GM21360 (cell line): ENCODE results near the gene SPRED3.
"Not testable (repeated sequence)": the region's sequence is repeated elsewhere in the genome, so short reads cannot be mapped to it uniquely, and the experiment has no call there.

ENCODE experiments used
- ATAC-seq: cut with Tn5 transposase; IDR thresholded peaks from one replicate; pipeline ENCODE4 v1.9.1; 2021; ENCODE audit warnings: mild to moderate bottlenecking, moderate library complexity; ENCODE audit not compliant: unreplicated experiment

SPRED3 gene

GRCh38 chr19:38389957-38390924 is 1.7 kb downstream of the SPRED3 start:
- ATAC-seq = no peak

- ATAC-seq = no peak
These were observed 3.5 kb downstream of the SPRED3 start for GRCh38 chr19:38391911-38392464.

GRCh38 chr19:38392707-38393308 is 4.3 kb downstream of the SPRED3 start:
- ATAC-seq = no peak

GRCh38 chr19:38394488-38394887 is 6.0 kb downstream of the SPRED3 start:
- ATAC-seq = no peak

- ATAC-seq = no peak
These were observed 7.1 kb downstream of the SPRED3 start for GRCh38 chr19:38395381-38396114.

GRCh38 chr19:38399081-38399480 is 10.6 kb downstream of the SPRED3 start:
- ATAC-seq = no peak

GRCh38 chr19:38399537-38399936 is 11.0 kb downstream of the SPRED3 start:
- ATAC-seq = no peak

GRCh38 chr19:38400361-38400760 is 11.9 kb downstream of the SPRED3 start:
- ATAC-seq = no peak

- no peak for ATAC-seq
These were observed 12.7 kb downstream of the SPRED3 start for GRCh38 chr19:38401148-38401547.

- ATAC-seq = no peak
These were observed 14.1 kb downstream of the SPRED3 start for GRCh38 chr19:38402623-38402966.

GRCh38 chr19:38402967-38403674 is 14.6 kb downstream of the SPRED3 start, which contains the start of gene FAM98C:
TSS of gene FAM98C (plus strand) at chr19:38403093. CDS start at chr19:38403154, 61 bp downstream.
- peak; percentile 82 for ATAC-seq

GRCh38 chr19:38404858-38405257 is 16.4 kb downstream of the SPRED3 start:
- ATAC-seq = no peak

- ATAC-seq = no peak
These were observed 16.8 kb downstream of the SPRED3 start for GRCh38 chr19:38405276-38405675.

GRCh38 chr19:38409631-38410133 is 21.2 kb downstream of the SPRED3 start:
- no peak for ATAC-seq

- not testable (repeated sequence) for ATAC-seq
These were observed 21.9 kb downstream of the SPRED3 start for GRCh38 chr19:38410407-38410806.

- no peak for ATAC-seq
These were observed 22.7 kb downstream of the SPRED3 start for GRCh38 chr19:38411041-38411712.

- not testable (repeated sequence) for ATAC-seq
These were observed 23.4 kb downstream of the SPRED3 start for GRCh38 chr19:38411898-38412297.

GRCh38 chr19:38412491-38412890 is 24.0 kb downstream of the SPRED3 start:
- ATAC-seq = no peak

- ATAC-seq = no peak
These were observed 24.5 kb downstream of the SPRED3 start for GRCh38 chr19:38412961-38413360.

- no peak for ATAC-seq
These were observed 24.9 kb downstream of the SPRED3 start for GRCh38 chr19:38413416-38413815.
